Stimulated activated CD8-positive, alpha-beta memory T cell treated with anti-CD3 and anti-CD28 coated beads, Interleukin-4, amount 100 ng/mL, for 48 hours (primary cell): ENCODE results near the gene GYG2.
A peak's percentile ranks its signal among the peaks of the same experiment; 100 is the strongest.
"Not testable (repeated sequence)": the region's sequence is repeated elsewhere in the genome, so short reads cannot be mapped to it uniquely, and the experiment has no call there.

ENCODE experiments used
- DNase-seq: peaks from one replicate; pipeline ENCODE4 v3.0.0-alpha.2; 2020

The GYG2 gene

DNA sequence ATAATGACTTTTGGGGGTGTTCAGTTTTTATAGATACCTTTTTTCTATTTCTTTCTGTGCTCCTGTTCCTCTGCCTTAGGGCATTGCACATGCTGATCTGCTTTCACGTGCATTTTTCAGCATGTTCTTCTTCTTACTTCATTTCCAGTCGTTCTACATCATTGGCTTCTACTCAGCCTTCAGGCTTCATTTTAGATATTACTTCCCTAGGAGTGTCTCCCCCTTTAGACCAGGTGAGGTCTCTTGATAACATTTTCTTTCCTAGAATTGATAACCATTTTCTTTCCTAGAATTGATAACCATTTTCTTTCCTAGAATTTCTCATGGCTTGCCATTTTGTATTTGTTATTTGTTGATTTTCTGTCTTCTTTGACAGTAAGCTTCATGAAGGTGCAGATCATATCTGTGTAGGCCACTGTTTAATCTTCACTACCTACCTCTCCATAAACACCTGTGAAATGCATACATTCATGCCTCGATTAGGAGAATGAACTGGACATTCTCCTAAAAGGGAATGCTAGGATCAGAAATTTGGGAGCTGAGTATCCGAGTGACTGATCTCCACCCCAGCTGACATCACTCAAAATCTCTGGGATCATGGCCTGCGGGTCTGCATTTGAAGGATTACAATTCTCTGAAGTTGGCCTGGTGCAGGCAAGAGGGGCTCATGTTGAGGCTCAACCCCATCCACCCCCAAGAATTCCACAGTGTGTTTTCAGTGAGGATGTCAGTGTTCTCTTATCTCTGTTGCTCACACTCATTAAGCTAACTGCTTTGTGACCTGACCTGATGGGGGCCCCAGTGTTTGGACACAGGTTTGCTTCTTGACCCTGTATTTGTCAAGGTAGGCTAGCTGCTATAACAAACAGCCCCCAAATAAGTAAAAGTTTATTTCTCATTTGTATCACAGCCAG is 45.7 kb downstream of the GYG2 start:
- no peak for DNase-seq

- no peak for DNase-seq
Measured at GRCh38 chrX:2875136-2875481, 46.4 kb downstream of the GYG2 start.

DNA sequence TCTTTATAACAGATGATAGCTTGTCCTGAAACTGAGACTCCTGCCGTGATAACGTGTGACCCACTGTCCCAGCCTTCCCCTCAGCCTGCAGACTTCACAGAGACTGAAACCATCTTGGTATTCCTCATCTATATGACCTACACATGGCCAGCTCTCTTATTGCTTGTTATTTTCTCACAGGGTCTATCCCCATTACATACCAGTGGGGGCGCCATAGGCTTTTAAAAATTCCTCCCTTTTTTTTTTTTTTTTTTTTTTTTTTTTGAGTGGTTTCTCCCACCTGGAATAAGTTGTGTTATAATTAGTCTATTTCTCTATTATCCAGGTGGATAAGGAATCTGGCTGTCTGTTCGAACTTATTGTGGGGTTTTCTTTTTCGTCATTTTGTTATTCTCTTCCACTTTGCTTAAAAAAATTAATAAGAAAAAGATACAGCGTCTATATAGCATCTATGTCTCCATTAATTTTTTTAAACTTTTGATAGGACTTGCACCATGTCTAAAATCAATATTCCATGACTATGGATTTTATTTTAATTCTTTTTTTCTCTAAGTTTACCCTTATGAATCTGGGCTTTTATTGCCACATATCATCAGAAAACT is 47.2 kb downstream of the GYG2 start:
- no peak for DNase-seq

DNA sequence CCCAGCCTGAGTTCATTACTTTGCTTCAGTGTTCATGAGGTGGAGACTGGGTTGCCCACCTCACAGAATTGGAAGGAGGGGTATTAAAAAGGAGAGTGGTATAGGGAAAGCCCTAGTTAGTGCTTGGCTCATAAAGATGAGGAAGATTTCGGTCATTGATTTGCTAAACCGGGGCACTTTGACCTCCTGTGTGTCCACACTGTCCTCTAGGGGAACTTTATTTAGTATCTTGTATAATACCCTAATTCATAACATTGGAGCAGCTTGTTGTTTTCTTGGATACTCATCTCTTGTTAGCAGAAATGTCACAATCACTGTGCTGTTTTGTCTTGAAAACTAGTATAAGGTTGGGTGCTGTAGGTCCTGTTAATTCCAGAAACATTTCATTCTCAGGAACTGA is 49.8 kb downstream of the GYG2 start:
- no peak for DNase-seq

GRCh38 chrX:2879670-2880069 is 50.9 kb downstream of the GYG2 start:
- DNase-seq: no peak

DNA sequence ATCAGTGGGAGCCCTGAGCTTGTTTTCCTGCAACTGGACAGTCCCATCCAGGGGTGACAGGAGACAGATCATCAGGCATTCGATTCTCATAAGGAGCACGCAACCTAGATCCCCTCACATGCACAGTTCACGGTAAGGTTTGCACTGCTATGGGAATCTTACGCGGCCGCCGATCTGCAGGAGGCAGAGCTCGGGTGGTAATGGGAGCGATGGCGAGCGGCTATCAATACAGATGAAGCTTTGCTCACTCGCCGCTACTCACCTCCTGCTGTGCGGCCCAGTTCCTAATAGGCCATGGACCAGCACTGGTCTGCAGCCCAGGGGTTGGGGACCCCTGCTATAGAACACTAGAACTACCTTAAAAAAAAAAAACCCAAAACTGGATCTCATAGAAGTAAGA is 55.0 kb downstream of the GYG2 start:
- DNase-seq: no peak

DNA sequence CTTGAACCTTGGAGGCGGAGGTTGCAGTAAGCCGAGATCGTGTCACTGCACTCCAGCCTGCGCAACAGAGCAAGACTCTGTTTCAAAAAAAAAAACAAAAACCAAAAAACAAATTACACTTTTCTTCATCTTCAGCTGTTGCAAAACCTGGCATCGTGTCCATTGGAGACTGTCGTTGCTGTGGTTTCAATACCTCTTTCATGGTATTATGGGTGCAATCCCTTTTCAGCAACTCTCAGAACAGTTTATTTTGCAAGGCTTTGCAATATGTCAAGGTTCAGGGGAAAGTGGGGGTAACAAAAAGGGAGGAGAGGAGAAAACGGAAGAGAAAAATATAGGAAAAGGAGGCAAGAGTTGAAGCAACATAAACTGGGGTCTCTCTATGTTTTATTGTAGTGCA is 59.6 kb downstream of the GYG2 start:
- DNase-seq: no peak

DNA sequence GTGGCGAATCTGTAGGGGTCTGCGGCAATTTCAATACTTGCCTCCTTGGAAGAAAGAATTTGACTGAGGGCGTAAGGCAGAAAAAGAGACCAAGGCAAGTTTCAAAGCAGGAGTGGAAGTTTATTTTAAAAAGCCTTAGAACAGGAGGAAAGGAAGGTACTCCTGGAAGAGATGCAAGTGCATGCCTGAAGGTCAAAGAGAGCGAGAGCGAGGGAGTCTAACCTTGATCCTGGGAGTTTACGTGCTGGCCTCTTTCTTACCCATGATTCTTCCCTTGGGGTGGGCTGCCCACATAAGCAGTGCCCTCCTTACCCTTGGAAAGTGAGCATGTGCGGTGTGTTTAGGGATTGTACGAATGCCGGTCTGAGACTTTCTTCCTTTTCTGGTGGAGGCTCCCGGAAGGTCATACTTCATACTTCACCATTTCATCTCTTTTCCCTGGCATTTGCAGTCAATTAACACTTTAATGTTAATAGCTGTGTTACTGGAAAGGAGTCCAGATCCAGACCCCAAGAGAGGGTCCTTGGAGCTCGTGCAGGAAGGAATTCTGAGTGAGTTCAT is 60.4 kb downstream of the GYG2 start:
- DNase-seq: no peak

GRCh38 chrX:2889706-2890490 is 61.2 kb downstream of the GYG2 start:
- peak; percentile 21 for DNase-seq

DNA sequence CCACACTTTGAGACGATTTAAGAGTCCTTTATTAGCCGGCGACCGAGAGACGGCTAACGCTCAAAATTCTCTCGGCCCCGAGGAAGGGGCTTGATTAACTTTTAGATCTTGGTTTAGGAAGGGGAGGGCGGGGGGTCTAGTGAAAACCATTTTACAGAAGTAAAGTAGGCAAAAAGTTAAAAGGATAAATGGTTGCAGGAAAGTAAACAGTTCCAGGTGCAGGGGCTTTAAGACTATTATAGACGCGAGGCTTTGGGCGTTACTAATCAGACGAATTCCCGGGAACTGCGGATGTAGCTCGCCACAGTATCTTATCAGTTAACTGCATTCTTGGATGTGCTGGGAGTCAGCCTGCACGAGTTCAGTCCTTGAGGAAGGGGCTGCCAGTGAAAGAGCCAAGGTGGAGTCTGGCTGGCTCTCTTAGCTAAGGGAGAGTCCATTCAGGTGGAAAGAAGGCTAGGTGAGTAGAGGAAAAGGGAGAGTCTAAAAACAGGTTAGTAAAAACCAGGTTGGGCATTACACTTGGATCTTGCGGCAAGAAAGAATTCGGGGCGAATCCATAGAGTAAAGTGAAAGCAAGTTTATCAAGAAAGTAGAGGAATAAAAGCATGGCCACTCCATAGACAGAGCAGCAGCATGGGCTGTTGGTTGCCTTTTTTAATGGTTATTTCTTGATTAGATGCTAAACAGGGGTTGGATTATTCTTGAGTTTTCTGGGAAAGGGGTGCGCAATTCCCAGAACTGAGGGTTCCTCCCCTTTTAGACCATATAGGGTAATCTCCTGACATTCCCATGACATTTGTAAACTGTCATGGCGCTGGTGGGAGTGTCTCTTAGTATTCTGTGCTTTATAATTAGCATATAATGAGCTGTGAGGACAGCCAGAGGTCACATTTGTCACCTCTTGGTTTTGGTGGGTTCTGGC is 62.1 kb downstream of the GYG2 start:
- not testable (repeated sequence) for DNase-seq

DNA sequence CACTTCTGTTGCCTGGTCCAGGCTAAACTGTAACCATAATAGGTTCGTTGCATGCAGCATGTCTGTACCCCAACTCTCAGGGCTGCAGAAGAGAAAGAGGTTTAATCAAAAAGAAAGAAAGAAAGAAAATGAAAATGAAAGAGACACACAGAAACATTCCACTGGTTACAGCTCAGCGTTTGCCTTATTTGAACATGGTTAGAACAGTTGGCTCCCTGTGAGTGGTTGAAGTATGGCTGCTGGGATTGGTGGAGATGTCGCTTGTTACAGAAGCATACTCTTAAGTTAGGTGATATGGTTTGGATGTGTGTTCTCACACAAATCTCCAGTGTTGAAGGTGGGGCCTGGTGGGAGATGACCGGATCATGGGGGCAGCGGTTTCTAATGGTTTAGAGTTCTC is 64.1 kb downstream of the GYG2 start:
- no peak for DNase-seq

GRCh38 chrX:2894885-2895292 is 66.2 kb downstream of the GYG2 start:
- no peak for DNase-seq

DNA sequence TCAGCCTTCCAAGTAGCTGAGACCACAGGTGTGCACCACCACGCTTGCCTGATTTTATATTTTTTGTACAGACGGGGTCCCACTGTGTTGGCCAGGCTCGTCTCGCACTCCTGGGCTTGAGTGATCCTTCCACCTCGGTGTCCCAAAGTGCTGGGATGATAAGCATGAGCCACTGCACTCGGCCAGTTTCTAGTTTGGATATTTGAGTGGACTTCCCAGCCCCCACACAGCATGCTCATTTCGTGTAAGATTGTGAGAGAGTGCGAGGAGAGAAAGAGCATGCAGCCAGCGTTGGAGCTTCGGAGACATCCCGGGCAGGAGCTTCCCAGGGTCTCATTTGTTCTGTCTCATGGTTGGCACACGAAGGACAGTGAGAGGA is 68.6 kb downstream of the GYG2 start:
- no peak for DNase-seq

GRCh38 chrX:2897690-2898623 is 69.2 kb downstream of the GYG2 start:
- DNase-seq: peak; percentile 25

- no peak for DNase-seq
Measured at GRCh38 chrX:2898846-2899512, 70.2 kb downstream of the GYG2 start.

GRCh38 chrX:2901367-2902036 is 72.8 kb downstream of the GYG2 start:
- no peak for DNase-seq

- no peak for DNase-seq
Measured at GRCh38 chrX:2902841-2903240, 74.1 kb downstream of the GYG2 start.

- DNase-seq: no peak
Measured at GRCh38 chrX:2903366-2903765, 74.6 kb downstream of the GYG2 start.

DNA sequence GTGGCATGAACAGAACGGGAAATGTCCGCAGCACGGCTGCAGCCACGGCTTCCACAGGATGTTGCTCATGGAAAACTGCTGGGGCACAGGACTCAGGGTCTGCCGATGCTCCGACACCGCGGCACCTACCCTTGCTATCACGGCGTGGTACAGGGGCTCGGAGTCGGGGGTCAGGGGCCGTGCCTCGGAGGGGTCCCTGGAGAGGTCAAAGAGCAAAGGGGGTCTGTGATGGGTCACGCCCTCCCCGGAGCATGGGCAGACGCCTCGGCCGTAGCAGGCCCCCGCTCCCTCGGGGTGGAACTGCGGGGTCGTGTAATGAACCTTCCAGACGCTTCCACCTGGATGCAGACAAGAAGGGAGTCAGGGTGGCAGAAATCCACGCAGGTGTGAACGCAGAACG is 78.6 kb downstream of the GYG2 start:
- DNase-seq: no peak

GRCh38 chrX:2908125-2908685 is 79.5 kb downstream of the GYG2 start:
- no peak for DNase-seq
